HFFc6 (cell line): ENCODE results near the gene NOS1AP. TPM values are rescaled to one million over a fixed set of nuclear protein-coding genes. Genes with fewer than 3 reads are reported as not detected.
"Not testable (repeated sequence)": the region's sequence is repeated elsewhere in the genome, so short reads cannot be mapped to it uniquely, and the experiment has no call there.

Experiments used
- DNase-seq: peaks from one replicate; pipeline ENCODE4 v3.0.0-alpha.2; 2018
- H3K27ac Mint-ChIP-seq: 2 replicates; pipeline ENCODE4 v1.8.0; 2020; ENCODE audit warnings: mild to moderate bottlenecking, mixed read lengths
- H3K27me3 Mint-ChIP-seq: 2 replicates; pipeline ENCODE4 v1.8.0; 2021; ENCODE audit warnings: mild to moderate bottlenecking, moderate library complexity, mixed read lengths; ENCODE audit not compliant: insufficient read depth
- H3K36me3 Mint-ChIP-seq: 2 replicates; pipeline ENCODE4 v1.8.0; 2021; ENCODE audit warnings: low read depth, mixed read lengths
- H3K4me1 Mint-ChIP-seq: 2 replicates; pipeline ENCODE4 v1.8.0; 2020; ENCODE audit warnings: low read depth, mixed read lengths
- H3K4me3 Mint-ChIP-seq: 2 replicates; pipeline ENCODE4 v1.8.0; 2020; ENCODE audit warnings: mild to moderate bottlenecking, moderate library complexity, mixed read lengths
- H3K9me3 Mint-ChIP-seq: 2 replicates; pipeline ENCODE4 v1.8.0; 2020; ENCODE audit warnings: mild to moderate bottlenecking, mixed read lengths
- total RNA-seq, 6 experiments: library from RNA; stranded (reverse); fragmentation: NEBNext Ultra II Directional; extraction: Animal tissue kit (Norgen Biotek cat#: 25700); gene quantifications; 2 replicates in 1 of 6; 3 replicates in 5 of 6; pipeline ENCODE4 v1.2.3, GENCODE V29; 2021
- TF ChIP-seq, protein P1 (sequence below): fragments of 200-600 bp; sonication (generic); IDR thresholded peaks from 2 replicates; pipeline ENCODE4 v1.5.0; 2021; ENCODE audit warnings: antibody characterized with exemption, mild to moderate bottlenecking

The NOS1AP gene
- total RNA-seq, 6 experiments from 2014 or later = 0.11 to 0.62 (median 0.29) TPM

DNA sequence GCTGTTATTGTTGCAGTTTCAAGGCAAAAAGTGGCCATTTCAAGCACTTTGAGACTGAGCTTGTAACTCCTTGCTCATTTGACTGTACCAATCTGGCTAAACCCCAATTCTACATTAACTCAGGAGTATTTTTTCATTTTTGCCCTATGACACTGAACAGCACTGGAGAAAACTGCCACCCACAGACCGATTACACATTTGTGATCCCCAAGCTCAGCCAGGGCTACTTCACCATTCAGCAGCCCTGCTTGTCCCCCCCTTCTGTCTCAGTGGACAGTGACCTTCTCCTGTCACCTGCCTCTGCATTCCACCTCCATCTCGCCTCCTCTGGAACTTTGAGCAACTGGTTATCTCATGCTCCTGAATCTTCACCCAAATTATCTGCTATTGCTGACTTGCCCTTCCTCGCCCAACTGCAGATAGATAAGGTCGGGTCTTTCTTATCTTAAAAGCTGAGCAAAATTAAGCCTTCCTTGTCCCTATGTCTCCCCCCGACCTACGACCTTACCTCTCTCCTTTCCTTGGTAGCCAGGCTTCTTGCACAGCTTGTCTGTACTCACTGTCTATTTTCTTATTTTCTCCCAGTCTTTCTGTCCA, 281.9 kb downstream of the NOS1AP start:
- no peaks in the 10 kb centered on the region for H3K36me3 Mint-ChIP-seq
- peaks cover 5% of the 10 kb centered on the region for H3K27me3 Mint-ChIP-seq
- peaks cover 25% of the 10 kb centered on the region for H3K4me1 Mint-ChIP-seq
- TF ChIP-seq, protein P1, sequence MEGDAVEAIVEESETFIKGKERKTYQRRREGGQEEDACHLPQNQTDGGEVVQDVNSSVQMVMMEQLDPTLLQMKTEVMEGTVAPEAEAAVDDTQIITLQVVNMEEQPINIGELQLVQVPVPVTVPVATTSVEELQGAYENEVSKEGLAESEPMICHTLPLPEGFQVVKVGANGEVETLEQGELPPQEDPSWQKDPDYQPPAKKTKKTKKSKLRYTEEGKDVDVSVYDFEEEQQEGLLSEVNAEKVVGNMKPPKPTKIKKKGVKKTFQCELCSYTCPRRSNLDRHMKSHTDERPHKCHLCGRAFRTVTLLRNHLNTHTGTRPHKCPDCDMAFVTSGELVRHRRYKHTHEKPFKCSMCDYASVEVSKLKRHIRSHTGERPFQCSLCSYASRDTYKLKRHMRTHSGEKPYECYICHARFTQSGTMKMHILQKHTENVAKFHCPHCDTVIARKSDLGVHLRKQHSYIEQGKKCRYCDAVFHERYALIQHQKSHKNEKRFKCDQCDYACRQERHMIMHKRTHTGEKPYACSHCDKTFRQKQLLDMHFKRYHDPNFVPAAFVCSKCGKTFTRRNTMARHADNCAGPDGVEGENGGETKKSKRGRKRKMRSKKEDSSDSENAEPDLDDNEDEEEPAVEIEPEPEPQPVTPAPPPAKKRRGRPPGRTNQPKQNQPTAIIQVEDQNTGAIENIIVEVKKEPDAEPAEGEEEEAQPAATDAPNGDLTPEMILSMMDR = no peak
- H3K4me3 Mint-ChIP-seq = no peak overlapping the region
- H3K9me3 Mint-ChIP-seq = no peaks in the 10 kb centered on the region
- H3K27ac Mint-ChIP-seq = no peak overlapping the region
- no peak for DNase-seq

DNA sequence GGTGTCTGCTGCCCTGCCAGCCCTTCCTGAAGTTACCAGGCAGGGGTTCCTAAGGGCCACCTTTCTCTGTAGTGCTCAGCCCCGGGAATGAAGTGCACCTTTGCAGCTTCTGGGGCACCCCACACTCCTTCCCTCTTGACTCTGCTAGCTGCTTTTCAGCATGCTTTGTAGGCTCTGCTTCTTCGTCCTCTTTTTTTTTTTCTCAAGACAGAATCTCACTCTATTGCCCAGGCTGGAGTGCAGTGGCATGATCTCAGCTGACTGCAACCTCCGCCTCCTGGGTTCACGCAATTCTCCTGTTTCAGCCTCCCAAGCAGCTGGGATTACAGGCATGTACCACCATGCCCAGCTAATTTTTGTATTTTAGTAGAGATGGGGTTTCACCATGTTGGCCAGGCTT, 282.4 kb downstream of the NOS1AP start:
- H3K27me3 Mint-ChIP-seq, H3K27ac Mint-ChIP-seq, DNase-seq, H3K36me3 Mint-ChIP-seq, H3K9me3 Mint-ChIP-seq, H3K4me3 Mint-ChIP-seq: not testable (repeated sequence)
- peaks cover 24% of the 10 kb centered on the region for H3K4me1 Mint-ChIP-seq

DNA sequence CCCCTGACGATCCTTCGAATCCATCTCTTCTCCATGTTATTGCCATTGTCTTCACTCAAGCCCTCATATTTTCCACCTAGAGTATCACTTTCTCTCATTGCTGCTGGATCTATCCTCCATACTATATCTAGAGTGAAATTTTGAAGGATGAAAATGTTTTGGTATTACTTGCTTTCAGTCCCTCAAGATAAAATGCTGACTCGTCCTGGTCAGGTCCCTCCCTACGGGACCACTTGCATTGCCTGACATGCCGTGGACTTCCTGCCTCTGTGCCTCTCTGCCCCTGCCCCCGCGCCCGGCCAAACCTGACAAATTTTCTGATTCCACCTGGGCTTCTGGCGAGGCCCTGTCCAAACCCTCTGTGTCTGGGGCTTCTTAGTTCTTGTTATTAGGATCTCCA, 283.6 kb downstream of the NOS1AP start:
- DNase-seq = no peak
- Mint-ChIP-seq H3K4me1 (peaks cover 21% of the 10 kb centered on the region), H3K9me3 (no peaks in the 10 kb centered on the region), H3K27me3 (peaks cover 3% of the 10 kb centered on the region), H3K36me3 (no peaks in the 10 kb centered on the region), H3K4me3 (no peak overlapping the region), H3K27ac (no peak overlapping the region)
- TF ChIP-seq, protein P1 = no peak

DNA sequence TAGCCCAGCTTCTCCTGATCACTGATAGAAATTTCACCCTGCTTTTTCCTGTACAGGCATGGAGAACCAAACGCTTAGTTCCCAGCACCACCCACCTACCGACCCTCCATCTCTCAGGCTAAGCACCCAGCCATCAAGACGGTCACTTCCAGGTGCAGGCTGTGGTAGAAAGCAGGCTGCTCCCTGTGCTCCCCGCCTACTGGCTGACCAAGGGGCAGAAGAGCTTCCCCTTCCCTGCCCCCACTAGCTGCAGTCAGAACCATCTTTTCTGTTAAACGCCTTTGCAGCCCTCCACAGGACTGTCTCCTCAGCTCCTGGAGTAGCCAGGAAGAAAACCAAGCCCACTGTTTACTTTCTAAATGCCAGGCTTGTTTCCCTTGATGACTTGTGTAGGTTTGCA, 284.2 kb downstream of the NOS1AP start:
- Mint-ChIP-seq H3K27me3 (peaks cover 3% of the 10 kb centered on the region), H3K4me1 (peaks cover 21% of the 10 kb centered on the region), H3K27ac (no peak overlapping the region), H3K9me3 (no peaks in the 10 kb centered on the region), H3K4me3 (no peak overlapping the region), H3K36me3 (no peaks in the 10 kb centered on the region)
- DNase-seq = no peak
- TF ChIP-seq, protein P1 = no peak

DNA sequence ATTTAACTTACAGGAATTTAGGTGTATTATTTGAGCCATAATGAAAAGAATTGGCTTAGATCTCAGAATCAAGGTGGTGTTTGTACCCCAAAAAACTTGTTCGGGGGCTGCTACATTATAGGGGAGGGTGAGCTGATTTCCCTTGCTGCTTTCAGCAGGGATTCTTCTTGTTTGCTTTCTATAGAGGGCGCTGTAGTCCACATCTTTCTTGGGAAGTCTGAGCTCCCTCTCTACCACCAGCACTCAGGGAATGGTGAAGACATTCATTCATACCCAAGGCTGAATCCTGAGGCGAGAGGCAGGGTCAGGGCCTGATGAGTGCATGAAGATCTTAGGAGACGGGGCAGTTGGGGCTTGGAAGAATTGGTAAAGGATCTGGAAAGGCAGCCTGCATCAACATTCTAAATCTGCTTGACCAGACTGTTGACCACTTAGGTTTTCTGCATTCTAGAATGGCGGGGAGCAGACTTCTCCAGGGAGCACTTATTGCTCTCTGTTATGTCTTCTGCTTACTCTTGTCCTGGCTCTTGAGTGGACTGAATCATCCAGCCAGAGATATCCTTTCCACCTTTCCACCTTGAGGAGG, 288.3 kb downstream of the NOS1AP start:
- TF ChIP-seq, protein P1 = peak; percentile 82
- no peak overlapping the region for H3K4me3 Mint-ChIP-seq

DNA sequence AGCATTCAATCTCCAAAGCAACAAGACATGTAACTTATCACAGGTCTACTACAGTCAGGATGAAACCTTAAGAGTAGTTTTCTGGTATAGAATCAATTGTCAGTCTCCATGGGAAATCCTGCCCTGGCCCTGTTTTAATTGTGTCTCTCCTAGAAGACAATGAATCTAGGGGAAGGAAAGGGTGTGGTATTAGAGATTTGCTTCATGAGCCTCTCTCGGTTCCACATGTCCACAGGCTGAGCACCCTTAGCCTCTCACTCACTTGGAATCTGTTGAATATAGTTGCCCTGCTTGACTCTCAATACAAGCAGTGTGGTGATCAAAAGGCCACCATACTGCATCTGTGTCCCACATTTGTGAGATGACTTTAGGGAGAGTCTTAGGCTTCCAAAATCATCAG, 289.4 kb downstream of the NOS1AP start:
- no peak overlapping the region for H3K4me3 Mint-ChIP-seq
- no peaks in the 10 kb centered on the region for H3K36me3 Mint-ChIP-seq
- TF ChIP-seq, protein P1 = no peak
- no peaks in the 10 kb centered on the region for H3K9me3 Mint-ChIP-seq
- peaks cover 8% of the 10 kb centered on the region for H3K27me3 Mint-ChIP-seq
- H3K27ac Mint-ChIP-seq = no peak overlapping the region
- DNase-seq = no peak
- H3K4me1 Mint-ChIP-seq = no peaks in the 10 kb centered on the region

More for the DNA sequence above, 288.3 kb downstream of the NOS1AP start:
- peak; percentile 46 for DNase-seq
- Mint-ChIP-seq H3K27ac (no peak overlapping the region), H3K4me1 (no peaks in the 10 kb centered on the region), H3K27me3 (peaks cover 8% of the 10 kb centered on the region), H3K9me3 (no peaks in the 10 kb centered on the region), H3K36me3 (no peaks in the 10 kb centered on the region)
